NOMO-1 treated with DMSO at 0.1 percent for 48 hours (cell line): ENCODE data around the gene NDOR1.

Source experiments
- DNase-seq: peaks from one replicate; lab custom pipeline; 2025; ENCODE audit not compliant: unreplicated experiment; lab: John Stamatoyannopoulos, UW

Gene NDOR1

GRCh38 chr9:137198051-137198901, 7.2 kb upstream of the NDOR1 start:
- DNase-seq, result no peak

GRCh38 chr9:137198902-137199283, 6.6 kb upstream of the NDOR1 start:
- DNase-seq, result no peak

- no peak for DNase-seq
Measured at GRCh38 chr9:137199411-137200121, 5.9 kb upstream of the NDOR1 start.

- peak; percentile 100 for DNase-seq
Measured at GRCh38 chr9:137200311-137201204, 4.9 kb upstream of the NDOR1 start, which contains the start of gene TPRN. Gene TPRN, minus strand, starts transcription at chr9:137200741. Its CDS starts 30 bp downstream, at chr9:137200711.

- DNase-seq, result no peak
Measured at GRCh38 chr9:137201205-137201868, 4.2 kb upstream of the NDOR1 start.

GRCh38 chr9:137202966-137203365, 2.5 kb upstream of the NDOR1 start:
- no peak for DNase-seq

GRCh38 chr9:137204731-137205125, 772 bp upstream of the NDOR1 start:
- no peak for DNase-seq

- no peak for DNase-seq
Measured at GRCh38 chr9:137206602-137207001, 1.1 kb downstream of the NDOR1 start.

GRCh38 chr9:137211532-137211931, 6.0 kb downstream of the NDOR1 start:
- no peak for DNase-seq

- DNase-seq, result no peak
Measured at GRCh38 chr9:137212520-137212919, 7.0 kb downstream of the NDOR1 start.

GRCh38 chr9:137213160-137214060, 7.9 kb downstream of the NDOR1 start:
- no peak for DNase-seq

GRCh38 chr9:137214620-137215019, 9.1 kb downstream of the NDOR1 start:
- DNase-seq, result no peak

GRCh38 chr9:137215196-137215986, 9.9 kb downstream of the NDOR1 start:
- DNase-seq, result no peak

GRCh38 chr9:137216188-137216965, 10.9 kb downstream of the NDOR1 start:
- DNase-seq, result no peak

GRCh38 chr9:137217276-137218211, 12.0 kb downstream of the NDOR1 start:
- no peak for DNase-seq

GRCh38 chr9:137218212-137218753, 12.8 kb downstream of the NDOR1 start:
- DNase-seq, result no peak

GRCh38 chr9:137218754-137219271, 13.3 kb downstream of the NDOR1 start:
- DNase-seq, result no peak
